ENCODE measurements around the gene MPP3. TPM values are rescaled to one million over a fixed set of nuclear protein-coding genes. Genes with fewer than 3 reads are reported as not detected.

The MPP3 gene
- total and polyA plus RNA-seq, 10 of the 15 experiments (the other 5 are each of a cell fraction or from before 2014, with no cell fraction given): not detected

DNA sequence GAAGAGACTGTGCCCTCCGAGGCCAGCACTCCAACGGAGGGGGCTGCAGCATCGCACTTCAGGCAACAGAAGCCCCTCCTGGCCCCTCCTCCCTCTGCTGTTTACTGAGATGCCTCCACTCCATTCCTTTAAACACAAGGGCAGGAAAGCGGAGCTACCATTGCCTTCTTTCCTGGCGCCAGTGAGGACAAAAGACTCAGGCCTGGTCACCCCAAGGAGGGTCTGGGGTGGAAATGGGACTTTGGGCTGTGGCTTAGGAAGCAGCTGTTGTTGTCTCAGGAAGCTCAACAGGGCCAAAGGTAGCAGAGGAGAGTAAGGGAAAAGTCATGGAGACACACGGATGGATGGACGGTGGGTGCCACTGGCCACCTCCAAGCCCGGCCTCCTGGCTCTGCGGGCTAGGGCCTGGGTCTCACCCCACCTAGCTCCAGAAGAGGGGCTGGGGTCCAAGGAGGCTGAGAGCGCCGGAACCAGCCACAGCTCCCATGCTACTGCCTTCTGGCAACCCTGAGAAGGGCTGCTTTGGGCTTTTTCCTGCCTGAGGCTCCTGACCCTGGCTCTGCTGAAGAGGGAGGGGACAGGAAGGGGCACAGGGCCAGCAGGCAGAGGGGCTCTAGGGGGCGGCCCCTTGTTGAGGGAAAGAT, 25.1 kb upstream of the MPP3 start:
- H4K20me1 ChIP-seq (ENCODE audit: control insufficient read depth, insufficient read depth): no peaks in the 10 kb centered on the region
- CTCF ChIA-PET: interaction anchor here (3.3 kb wide), 1 partner anchor 12 kb away, joined by 15 read pairs; the partner anchor contains the start of gene CD300LG

More for the DNA sequence above, 25.1 kb upstream of the MPP3 start:
- FAIRE-seq (no peak), DNase-seq (ENCODE audit: low read depth, low spot score) (no peak), ATAC-seq (no peak)
- no TSS peak for BruUV-seq (replicated peaks)
- no peaks in the 10 kb centered on the region for H3K9me3 ChIP-seq (replicated peaks; ENCODE audit: control insufficient read depth, insufficient read depth, low read length)
- no peaks in the 10 kb centered on the region for H3K4me1 ChIP-seq (ENCODE audit: control insufficient read depth, insufficient read depth, low read length)
- no peaks in the 10 kb centered on the region for H3K79me2 ChIP-seq (ENCODE audit: control insufficient read depth, insufficient read depth, low read length)
- under 1% methylated on average over 12 of the region's 12 CpGs for WGBS (ENCODE audit: insufficient coverage, insufficient replicate concordance, low lambda C conversion rate, missing lambda C conversion rate)
- H3K27ac ChIP-seq (ENCODE audit: control insufficient read depth, insufficient read depth): no peak overlapping the region
- ChIA-PET RAD21 (ENCODE audit: unreplicated experiment) (no interaction called here), POLR2A (no interaction called here), SMC1A (ENCODE audit: uncharacterized antibody, unreplicated experiment) (no interaction called here)
- no peak overlapping the region for H3K4me3 ChIP-seq
- no peaks in the 10 kb centered on the region for H3K36me3 ChIP-seq (ENCODE audit: control insufficient read depth in 2 of 2, insufficient read depth in 2 of 2, low read length in 1 of 2)
- TF ChIP-seq RAD51 (IDR thresholded peaks at IDR 0.05) (no peak), TCF7 (IDR thresholded peaks at IDR 0.05; ENCODE audit: borderline replicate concordance) (no peak), RCOR1 (conservative IDR thresholded peaks at IDR 0.05; ENCODE audit: low read depth, low read length) (no peak), SUZ12 (IDR thresholded peaks at IDR 0.05; ENCODE audit: unreplicated experiment) (no peak)
- TF ChIP-seq, protein P1, sequence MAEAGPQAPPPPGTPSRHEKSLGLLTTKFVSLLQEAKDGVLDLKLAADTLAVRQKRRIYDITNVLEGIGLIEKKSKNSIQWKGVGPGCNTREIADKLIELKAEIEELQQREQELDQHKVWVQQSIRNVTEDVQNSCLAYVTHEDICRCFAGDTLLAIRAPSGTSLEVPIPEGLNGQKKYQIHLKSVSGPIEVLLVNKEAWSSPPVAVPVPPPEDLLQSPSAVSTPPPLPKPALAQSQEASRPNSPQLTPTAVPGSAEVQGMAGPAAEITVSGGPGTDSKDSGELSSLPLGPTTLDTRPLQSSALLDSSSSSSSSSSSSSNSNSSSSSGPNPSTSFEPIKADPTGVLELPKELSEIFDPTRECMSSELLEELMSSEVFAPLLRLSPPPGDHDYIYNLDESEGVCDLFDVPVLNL (IDR thresholded peaks at IDR 0.05; ENCODE audit: low read depth, low read length): no peak
- TF ChIP-seq, protein P2, sequence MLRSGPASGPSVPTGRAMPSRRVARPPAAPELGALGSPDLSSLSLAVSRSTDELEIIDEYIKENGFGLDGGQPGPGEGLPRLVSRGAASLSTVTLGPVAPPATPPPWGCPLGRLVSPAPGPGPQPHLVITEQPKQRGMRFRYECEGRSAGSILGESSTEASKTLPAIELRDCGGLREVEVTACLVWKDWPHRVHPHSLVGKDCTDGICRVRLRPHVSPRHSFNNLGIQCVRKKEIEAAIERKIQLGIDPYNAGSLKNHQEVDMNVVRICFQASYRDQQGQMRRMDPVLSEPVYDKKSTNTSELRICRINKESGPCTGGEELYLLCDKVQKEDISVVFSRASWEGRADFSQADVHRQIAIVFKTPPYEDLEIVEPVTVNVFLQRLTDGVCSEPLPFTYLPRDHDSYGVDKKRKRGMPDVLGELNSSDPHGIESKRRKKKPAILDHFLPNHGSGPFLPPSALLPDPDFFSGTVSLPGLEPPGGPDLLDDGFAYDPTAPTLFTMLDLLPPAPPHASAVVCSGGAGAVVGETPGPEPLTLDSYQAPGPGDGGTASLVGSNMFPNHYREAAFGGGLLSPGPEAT (IDR thresholded peaks at IDR 0.05; ENCODE audit: low read depth): no peak
- no peaks in the 10 kb centered on the region; a peak in 2 of 4 replicates for H3K27me3 ChIP-seq (replicated peaks in 1 of 2; ENCODE audit: control insufficient read depth in 2 of 2, insufficient read depth in 2 of 2, low read length in 1 of 2)
- H2AFZ ChIP-seq (ENCODE audit: control insufficient read depth, low read depth, low read length): no peak overlapping the region
- no peak overlapping the region for H3K9ac ChIP-seq (ENCODE audit: control insufficient read depth, insufficient read depth, low read length)
- no peak overlapping the region for H3K4me2 ChIP-seq (ENCODE audit: control insufficient read depth, insufficient read depth)
- intact Hi-C loops (cut with micrococcal nuclease; ENCODE audit: unreplicated experiment) (no loop called here), in situ Hi-C loops (cut with MboI) (no loop called here)

Measured in GM12878 (cell line).